Large intestine (tissue), 3 donors: ENCODE data around the gene RGS6. TPM values are rescaled to one million over a fixed set of nuclear protein-coding genes. Genes with fewer than 3 reads are reported as not detected.
"Not testable (repeated sequence)": the region's sequence is repeated elsewhere in the genome, so short reads cannot be mapped to it uniquely, and the experiment has no call there.

ENCODE experiments used
- DNase-seq, 2 donors: peaks; one replicate each; pipeline versions ENCODE4 v3.0.0 to v3.0.0-alpha.2; 2013
- H3K27ac ChIP-seq: one replicate; pipeline ENCODE4 v1.5.1; 2013; ENCODE audit warnings: low read length
- H3K27me3 ChIP-seq: 2 replicates; pipeline ENCODE4 v1.6.1; 2013; ENCODE audit warnings: low read length; ENCODE audit not compliant: control insufficient read depth, insufficient read depth
- H3K36me3 ChIP-seq: 2 replicates; pipeline ENCODE4 v1.6.1; 2013; ENCODE audit warnings: low read length; ENCODE audit not compliant: control insufficient read depth, insufficient read depth
- H3K4me1 ChIP-seq: one replicate; pipeline ENCODE4 v1.6.1; 2013; ENCODE audit warnings: low read length; ENCODE audit not compliant: control insufficient read depth, insufficient read depth
- H3K4me3 ChIP-seq: one replicate; pipeline ENCODE4 v1.5.1; 2013; ENCODE audit warnings: low read length
- H3K9me3 ChIP-seq: one replicate; pipeline ENCODE4 v1.6.1; 2013; ENCODE audit warnings: mild to moderate bottlenecking, low read depth, low read length, moderate library complexity; ENCODE audit not compliant: control insufficient read depth
- WGBS: methylation state at CpG from one replicate; pipeline ENCODE4 v1.1.5; 2013; ENCODE audit warnings: low lambda C conversion rate; ENCODE audit not compliant: insufficient coverage; 5-methylcytosine and 5-hydroxymethylcytosine counted together
- polyA plus RNA-seq: library from polyadenylated mRNA; unstranded; fragments of 120-200 nt; gene quantifications from one replicate; pipeline ENCODE4 v1.2.1, GENCODE V29; 2013

The RGS6 gene
- polyA plus RNA-seq, 1 donor, result 2.7 TPM

DNA sequence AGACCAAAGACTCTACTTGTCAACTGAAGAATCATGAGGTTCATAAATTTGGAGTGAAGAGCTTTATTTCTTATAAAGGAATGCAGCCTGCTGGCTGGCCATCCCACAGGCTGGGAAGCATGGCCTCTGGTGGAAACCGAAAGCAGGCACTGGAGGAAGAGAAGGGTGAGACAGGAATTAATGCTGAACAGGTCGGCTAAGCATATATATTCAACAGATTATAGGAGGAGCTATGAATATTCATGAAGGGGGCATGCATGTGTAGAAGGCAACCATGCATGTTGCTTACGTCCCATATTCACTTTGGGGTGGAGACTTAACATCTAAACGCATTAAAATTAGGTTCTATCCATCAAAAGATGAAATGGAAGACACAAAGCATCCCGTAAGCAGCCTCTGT is 20.6 kb upstream of the RGS6 start:
- H3K27ac ChIP-seq, result no peak overlapping the region
- H3K4me3 ChIP-seq, result no peak overlapping the region
- no CpG with 5 or more reads among the region's 5 CpGs for WGBS
- peaks cover 4% of the 10 kb centered on the region for H3K27me3 ChIP-seq
- H3K4me1 ChIP-seq, result no peaks in the 10 kb centered on the region
- DNase-seq, result no peak
- no peaks in the 10 kb centered on the region for H3K9me3 ChIP-seq
- H3K36me3 ChIP-seq, result no peaks in the 10 kb centered on the region

DNA sequence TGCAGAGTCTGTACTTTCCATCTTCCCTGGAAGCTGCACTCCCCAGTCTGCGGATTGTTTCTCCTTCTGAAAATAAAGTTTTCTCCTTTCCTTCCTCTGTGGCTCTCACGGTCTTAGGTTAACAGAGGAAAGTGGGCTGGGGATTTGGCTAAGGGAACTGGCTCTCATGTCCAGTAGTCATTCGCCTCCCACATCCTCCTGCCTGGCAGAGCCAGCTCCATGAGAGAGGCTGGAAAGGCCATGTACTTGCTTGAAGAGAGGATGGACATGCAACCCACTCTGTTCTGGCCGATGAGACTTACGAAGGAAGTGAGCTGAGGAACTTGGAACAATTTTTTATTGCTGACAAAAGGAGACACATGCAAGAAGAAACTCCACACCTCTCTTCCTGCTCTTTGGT is 18.9 kb upstream of the RGS6 start:
- H3K36me3 ChIP-seq, result no peaks in the 10 kb centered on the region
- no peaks in the 10 kb centered on the region for H3K9me3 ChIP-seq
- 80% methylated on average over 1 of the region's 5 CpGs for WGBS
- no peak for DNase-seq
- H3K4me3 ChIP-seq, result no peak overlapping the region
- H3K27ac ChIP-seq, result no peak overlapping the region
- no peaks in the 10 kb centered on the region for H3K27me3 ChIP-seq
- no peaks in the 10 kb centered on the region for H3K4me1 ChIP-seq

DNA sequence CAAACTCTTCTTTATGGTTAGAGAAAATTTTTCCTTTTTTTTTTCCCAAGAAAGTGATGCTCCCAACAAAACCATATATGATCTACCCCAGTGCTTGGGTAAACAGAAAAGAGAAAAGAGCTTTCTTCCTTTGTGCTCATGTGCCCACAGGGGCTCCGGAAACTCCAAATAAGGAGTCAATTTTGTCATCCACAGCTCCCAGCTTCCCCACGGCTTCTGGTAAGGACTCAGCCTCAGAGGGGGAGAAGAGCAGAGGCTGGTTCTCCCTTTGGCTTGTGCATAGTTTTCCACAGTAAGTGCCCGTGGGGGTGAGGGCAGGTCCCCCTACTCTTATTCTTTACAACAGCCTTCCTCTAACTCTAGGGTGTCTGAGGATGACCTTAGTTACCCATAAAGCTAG is 13.3 kb upstream of the RGS6 start:
- peak; percentile 27 to 33 for DNase-seq
- Histone ChIP-seq H3K27me3 (no peaks in the 10 kb centered on the region), H3K4me3 (no peak overlapping the region), H3K9me3 (no peaks in the 10 kb centered on the region), H3K27ac (peak overlapping the region; percentile 46), H3K36me3 (no peaks in the 10 kb centered on the region), H3K4me1 (no peaks in the 10 kb centered on the region)
- WGBS, result no CpG with 5 or more reads among the region's 3 CpGs

DNA sequence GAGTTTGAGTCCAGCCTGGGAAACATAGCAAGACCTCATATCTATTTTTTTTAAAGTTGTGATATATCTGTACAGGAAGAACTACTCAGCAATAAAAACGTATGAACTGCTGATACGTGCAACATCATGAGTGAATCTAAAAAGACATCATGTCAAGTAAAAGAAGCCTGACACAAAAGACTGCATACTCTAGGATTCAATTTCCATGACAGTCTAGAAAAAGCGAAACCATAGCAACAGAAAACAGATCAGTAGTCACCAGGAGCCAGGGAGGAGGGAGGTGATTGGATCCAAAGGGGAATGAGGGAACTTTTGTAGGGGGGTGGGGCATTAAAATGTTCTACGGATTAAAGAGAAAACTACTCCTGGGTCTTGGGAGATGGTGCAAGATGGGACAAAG is 8.7 kb upstream of the RGS6 start:
- no peak for DNase-seq
- no peak overlapping the region for H3K27ac ChIP-seq
- H3K27me3 ChIP-seq, result no peaks in the 10 kb centered on the region
- H3K4me1 ChIP-seq, result no peaks in the 10 kb centered on the region
- no peak overlapping the region for H3K4me3 ChIP-seq
- H3K36me3 ChIP-seq, result no peaks in the 10 kb centered on the region
- 100% methylated on average over 2 of the region's 4 CpGs for WGBS
- no peaks in the 10 kb centered on the region for H3K9me3 ChIP-seq

DNA sequence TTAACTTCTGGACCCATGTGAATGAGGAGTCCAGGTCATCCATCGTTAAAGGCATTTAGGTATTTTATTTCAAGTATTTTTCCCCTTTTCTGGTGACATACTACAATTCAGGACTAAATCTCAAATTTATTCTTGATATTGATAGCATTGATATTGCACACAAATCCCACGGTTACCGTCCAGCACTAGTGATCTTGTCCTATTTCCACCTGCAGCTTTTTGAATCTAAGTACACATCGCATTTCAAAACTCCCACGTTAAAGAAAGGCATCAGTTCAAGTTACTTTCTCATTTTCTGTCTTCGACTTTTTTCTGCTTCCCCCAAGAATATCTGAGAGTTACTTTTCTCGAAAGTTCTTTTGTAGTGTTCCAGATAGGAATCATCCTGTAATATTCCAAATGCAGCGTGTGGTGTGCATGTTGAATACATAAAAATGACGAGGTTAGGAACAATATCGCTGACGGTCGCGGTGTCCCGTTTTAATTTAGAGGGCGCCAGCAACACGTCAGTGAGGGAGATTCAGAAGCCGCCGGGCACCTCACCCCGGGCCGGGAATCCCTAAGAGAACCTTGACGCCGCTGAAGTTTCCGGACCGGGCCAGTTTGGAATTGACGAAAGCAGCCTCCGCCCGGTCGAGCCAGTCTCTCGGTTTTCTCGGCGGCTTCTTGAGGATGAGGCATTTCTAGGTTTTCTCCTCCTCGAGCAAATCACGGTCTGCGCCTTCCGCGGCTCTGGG is 569 bp upstream of the RGS6 start:
- H3K4me1 ChIP-seq, result peaks cover 3% of the 10 kb centered on the region
- no peaks in the 10 kb centered on the region for H3K9me3 ChIP-seq
- no peak for DNase-seq
- peaks cover 38% of the 10 kb centered on the region for H3K27me3 ChIP-seq
- 74% methylated on average over 4 of the region's 36 CpGs for WGBS
- H3K36me3 ChIP-seq, result no peaks in the 10 kb centered on the region
- no peak overlapping the region for H3K27ac ChIP-seq
- no peak overlapping the region for H3K4me3 ChIP-seq

DNA sequence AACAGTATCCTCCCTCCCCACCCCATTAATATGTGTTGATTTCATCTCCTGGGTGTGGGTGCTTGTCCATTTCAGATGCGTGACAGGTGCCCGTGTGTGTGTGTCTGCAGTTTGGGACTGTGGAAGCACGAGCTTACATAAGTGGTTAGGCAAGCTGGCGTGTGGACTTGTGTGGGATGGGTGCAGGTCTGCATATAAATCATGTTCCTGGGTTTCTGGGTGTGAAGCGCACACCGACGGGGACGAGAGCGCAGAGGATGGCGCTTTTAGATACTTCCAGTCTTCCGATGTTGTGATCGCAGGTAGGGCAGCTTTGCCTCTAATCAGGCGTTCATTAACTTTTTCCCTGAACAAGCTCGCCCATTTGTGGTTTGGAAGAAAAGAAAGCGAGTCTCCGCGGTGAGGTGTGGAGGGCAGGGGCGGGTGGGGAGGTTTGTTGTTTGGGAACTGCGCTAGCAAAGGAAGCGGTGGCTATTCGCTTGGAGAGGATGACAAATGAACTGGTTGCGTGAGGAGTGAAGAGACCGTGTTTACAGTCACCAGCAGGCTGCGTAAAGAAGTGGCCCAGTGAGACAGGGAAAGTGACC is 865 bp downstream of the RGS6 start:
- peak in 1 of 2 donors; percentile 33 for DNase-seq
- Histone ChIP-seq H3K4me1 (peaks cover 3% of the 10 kb centered on the region), H3K27ac (no peak overlapping the region), H3K4me3 (peak overlapping the region; percentile 35), H3K9me3 (no peaks in the 10 kb centered on the region), H3K27me3 (peaks cover 38% of the 10 kb centered on the region), H3K36me3 (no peaks in the 10 kb centered on the region)
- WGBS, result 7% methylated on average over 3 of the region's 24 CpGs

DNA sequence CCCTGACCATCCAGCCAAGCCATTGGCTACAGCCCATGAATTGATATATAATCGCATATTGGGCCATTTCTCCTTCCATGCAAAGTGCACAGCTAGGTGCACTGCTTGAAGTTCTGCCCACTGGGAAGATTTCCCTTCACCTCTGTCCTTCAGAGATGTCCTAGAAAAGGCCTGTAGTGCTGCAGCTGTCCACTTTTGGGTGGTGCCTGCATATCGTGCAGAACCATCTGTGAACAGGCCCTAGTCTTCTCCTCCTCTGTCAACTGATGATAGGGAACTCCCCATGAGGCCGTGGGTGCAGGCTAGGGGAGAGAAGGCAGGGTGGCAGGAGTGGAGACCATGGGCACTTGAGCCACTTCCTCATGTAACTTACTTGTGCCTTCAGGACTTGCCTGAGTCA is 6.0 kb downstream of the RGS6 start:
- H3K36me3 ChIP-seq, DNase-seq, H3K27ac ChIP-seq, H3K9me3 ChIP-seq, H3K4me1 ChIP-seq, H3K4me3 ChIP-seq: not testable (repeated sequence)
- WGBS, result 100% methylated on average over 1 of the region's 3 CpGs
- H3K27me3 ChIP-seq, result peaks cover 13% of the 10 kb centered on the region

DNA sequence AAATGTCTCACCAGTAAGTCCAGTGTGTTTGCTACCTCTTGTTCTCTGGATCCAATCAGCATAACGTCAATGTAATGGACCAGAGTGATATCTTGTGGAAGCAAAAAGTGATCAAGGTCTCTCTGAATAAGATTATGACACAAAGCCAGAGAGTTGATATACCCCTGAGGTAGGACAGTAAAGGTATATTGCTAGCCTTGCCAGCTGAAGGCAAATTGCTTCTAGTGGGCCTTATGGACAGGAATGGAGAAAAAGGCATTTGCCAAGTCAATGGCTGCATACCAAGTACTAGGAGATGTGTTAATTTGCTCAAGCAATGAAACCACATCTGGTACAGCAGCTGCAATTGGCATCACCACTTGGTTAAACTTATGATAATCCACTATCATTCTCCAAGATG is 7.1 kb downstream of the RGS6 start:
- H3K36me3 ChIP-seq, H3K27ac ChIP-seq, H3K27me3 ChIP-seq, H3K4me3 ChIP-seq, H3K9me3 ChIP-seq, H3K4me1 ChIP-seq, DNase-seq: not testable (repeated sequence)
- WGBS, result no CpG with 5 or more reads among the region's 1 CpG

DNA sequence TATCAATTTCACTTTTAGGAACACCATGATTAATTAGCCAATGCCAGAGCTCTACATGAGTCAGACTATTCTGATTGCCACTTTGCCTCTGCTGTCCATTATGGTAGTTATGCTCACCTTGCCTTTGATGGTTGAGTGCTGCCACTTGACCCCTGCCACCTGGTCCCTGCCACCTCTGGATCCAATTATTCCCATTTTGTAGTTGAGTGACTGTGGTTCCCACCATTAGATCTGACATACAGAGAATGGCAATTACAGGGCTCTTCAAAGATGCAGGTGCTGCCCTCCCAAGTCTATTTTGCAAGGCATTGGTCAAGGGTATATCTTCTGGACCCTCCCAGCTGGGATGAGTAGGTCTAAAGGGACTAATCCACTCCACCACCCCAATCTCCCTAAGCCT is 8.3 kb downstream of the RGS6 start:
- not testable (repeated sequence) for H3K27me3 ChIP-seq, H3K4me3 ChIP-seq, H3K36me3 ChIP-seq, DNase-seq, H3K27ac ChIP-seq, H3K9me3 ChIP-seq, H3K4me1 ChIP-seq

DNA sequence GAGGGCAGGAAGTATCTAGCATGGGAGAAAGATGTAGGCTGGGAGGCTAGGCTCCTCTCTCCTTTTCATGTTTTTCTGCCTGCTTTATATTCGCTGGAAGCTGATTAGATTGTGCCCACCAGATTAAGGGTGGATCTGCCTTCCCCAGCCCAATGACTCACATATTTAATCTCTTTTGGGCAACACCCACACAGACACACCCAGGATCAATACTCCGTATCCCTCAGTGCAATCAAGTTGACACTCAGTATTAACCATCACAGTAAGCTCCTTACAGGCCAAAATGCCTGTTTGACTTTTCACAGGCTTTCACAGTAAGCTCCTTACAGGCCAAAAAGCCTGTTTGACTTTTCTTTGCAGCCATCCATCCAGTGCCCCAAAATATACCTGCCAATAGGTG is 9.4 kb downstream of the RGS6 start:
- 67% methylated on average over 1 of the region's 2 CpGs for WGBS
- not testable (repeated sequence) for DNase-seq, H3K36me3 ChIP-seq

More for the DNA sequence above, 9.4 kb downstream of the RGS6 start:
- not testable (repeated sequence) for H3K4me1 ChIP-seq, H3K27ac ChIP-seq, H3K9me3 ChIP-seq, H3K4me3 ChIP-seq, H3K27me3 ChIP-seq
